SK-N-MC (cell line): ENCODE measurements around the gene TYW1.
"Not testable (repeated sequence)": the region's sequence is repeated elsewhere in the genome, so short reads cannot be mapped to it uniquely, and the experiment has no call there.

Source experiments
- EZH2 ChIP-seq: fragments of 200-600 bp; sonication (generic); IDR thresholded peaks from one replicate; pipeline ENCODE4 v1.6.1; 2017; ENCODE audit warnings: antibody characterized with exemption
- FOXP2 ChIP-seq: optimal IDR thresholded peaks from 2 replicates; pipeline ENCODE3; 2011; ENCODE audit warnings: mild to moderate bottlenecking, moderate library complexity; ENCODE audit not compliant: insufficient read depth; ENCODE audit errors: extremely low read length, control extremely low read depth
- POLR2AphosphoS5 ChIP-seq: IDR thresholded peaks from 2 replicates; pipeline ENCODE4 v1.6.1; 2012; ENCODE audit warnings: mild to moderate bottlenecking, low read depth, low read length, borderline replicate concordance

DNA sequence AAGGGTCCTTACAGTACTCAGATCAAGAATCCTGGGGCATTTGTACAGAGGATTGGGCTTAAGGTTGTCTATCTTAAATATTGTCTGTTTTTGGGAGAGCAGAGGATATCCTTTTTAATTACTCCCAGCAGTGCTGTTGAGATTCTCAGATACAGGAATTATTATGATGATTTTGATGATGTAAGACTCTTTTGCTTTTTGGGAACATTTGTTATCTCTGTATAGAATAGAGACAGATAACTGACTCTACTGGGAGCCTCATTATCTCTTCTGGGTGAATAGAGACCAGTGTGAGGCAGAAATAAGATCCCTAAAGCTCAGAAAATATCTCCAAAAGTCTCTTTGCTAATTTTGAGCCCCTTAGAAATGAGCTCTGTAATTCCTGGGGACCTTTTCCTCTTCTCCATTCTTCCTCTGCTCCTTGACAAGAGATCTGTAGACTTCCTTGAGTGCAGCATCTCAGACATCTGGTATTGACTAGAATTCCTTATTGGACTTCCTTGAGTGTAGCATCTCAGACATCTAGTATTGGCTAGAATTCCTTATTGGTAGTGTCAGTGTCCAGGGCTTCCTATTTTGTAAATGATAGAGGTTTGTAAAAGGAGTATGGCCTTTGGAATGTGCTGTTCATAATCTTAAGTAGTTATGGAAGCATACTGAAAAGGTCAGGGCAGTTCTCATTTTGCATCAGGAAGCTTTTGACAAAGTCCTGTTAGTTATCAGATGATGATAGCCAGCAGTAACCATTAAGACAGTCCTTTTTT is 118.0 kb downstream of the TYW1 start:
- not testable (repeated sequence) for TF ChIP-seq POLR2AphosphoS5, FOXP2, EZH2
